Kidney (tissue), 14 donors: Measurements from ENCODE around the gene PPM1H. TPM values are rescaled to one million over a fixed set of nuclear protein-coding genes. Genes with fewer than 3 reads are reported as not detected.

Source experiments
- DNase-seq, 5 donors: peaks; one replicate each; pipeline ENCODE4 v3.0.0-alpha.2; 2013 to 2020
- FAIRE-seq: peaks from 2 replicates; lab custom pipeline; 2012; peaks lifted over from hg19 to GRCh38; lab: Jason Lieb, UNC
- H3K27ac ChIP-seq, 2 donors: one replicate each; pipeline ENCODE4 v1.7.0; 2013; ENCODE audit warnings: low read depth in 2 of 2, low read length in 2 of 2, inconsistent platforms in 1 of 2
- H3K27me3 ChIP-seq: one replicate; pipeline ENCODE4 v1.7.1; 2013; ENCODE audit warnings: low read length, inconsistent platforms; ENCODE audit not compliant: control insufficient read depth, insufficient read depth
- H3K36me3 ChIP-seq, 3 donors: one replicate each; pipeline versions ENCODE4 v1.7.0 to v1.7.1; 2013; ENCODE audit warnings: low read length in 3 of 3, control low read depth in 1 of 3, inconsistent platforms in 1 of 3; ENCODE audit not compliant: insufficient read depth in 3 of 3, control insufficient read depth in 2 of 3
- H3K4me1 ChIP-seq, 3 donors: one replicate each; pipeline versions ENCODE4 v1.7.0 to v1.7.1; 2013; ENCODE audit warnings: low read length in 3 of 3, inconsistent platforms in 1 of 3, low read depth in 1 of 3; ENCODE audit not compliant: control insufficient read depth in 2 of 3, insufficient read depth in 2 of 3
- H3K4me3 ChIP-seq, 3 donors: one replicate each; pipeline versions ENCODE4 v1.7.0 to v1.8.1; 2013; ENCODE audit warnings: low read length in 3 of 3, control low read depth in 1 of 3, inconsistent platforms in 1 of 3
- H3K9ac ChIP-seq, 3 donors: one replicate each; pipeline versions ENCODE4 v1.7.0 to v1.7.1; 2013; ENCODE audit warnings: low read length in 3 of 3, control low read depth in 1 of 3, inconsistent platforms in 1 of 3
- H3K9me3 ChIP-seq, 3 donors: one replicate each; pipeline versions ENCODE4 v1.7.0 to v1.7.1; 2013; ENCODE audit warnings: low read length in 3 of 3, control low read depth in 1 of 3, inconsistent platforms in 1 of 3; ENCODE audit not compliant: control insufficient read depth in 2 of 3, insufficient read depth in 1 of 3
- CTCF ChIP-seq: IDR thresholded peaks from 3 replicates; pipeline ENCODE4 v1.5.1; 2012; ENCODE audit warnings: mild to moderate bottlenecking, moderate library complexity, borderline replicate concordance; ENCODE audit not compliant: insufficient read depth; ENCODE audit errors: extremely low read depth
- intact Hi-C: fragments of 100-400 bp; cut with DNase I; formaldehyde crosslinking; loops from one replicate; pipeline ENCODE4 v1.11.1; 2022
- polyA plus RNA-seq: library from polyadenylated mRNA; stranded (reverse); fragments of 350-450 nt; fragmentation: Illumina TruSeq; extraction: RNeasy Lipid Tissue Mini Kit (QIAGEN cat#74804); gene quantifications from one replicate; pipeline ENCODE4 v1.2.3, GENCODE V29; 2014; ENCODE audit warnings: low read depth, low replicate concordance; ENCODE audit not compliant: insufficient read depth
- total RNA-seq: library from RNA; stranded (reverse); fragmentation: NEBNext Ultra II Directional; extraction: Animal tissue kit (Norgen Biotek cat#: 25700); gene quantifications from one replicate; pipeline ENCODE4 v1.2.1, GENCODE V29; 2021
- donor health status: control.
- donor health status: control.
- donor health status: control.
- donor health status: control.
- donor health status: control.
- donor health status: DM: yes; HTN: yes; CAD: no.
- donor health status: Normal renal cell carcinoma (clear cell type).

Gene PPM1H
- total and polyA plus RNA-seq, 2 donors from 2014 or later, result 8.7 to 25.0 TPM

- Histone ChIP-seq H3K36me3 (peaks cover 0 to 4% (median 0%) of the 10 kb centered on the region in 3 donors), H3K4me1 (peaks cover 11 to 12% (median 12%) of the 10 kb centered on the region in 3 donors), H3K27me3 (no peaks in the 10 kb centered on the region), H3K9ac (no peak overlapping the region), H3K27ac (peak overlapping the region in 1 of 2 donors; percentile 10), H3K9me3 (no peaks in the 10 kb centered on the region), H3K4me3 (no peak overlapping the region)
- no peak for TF ChIP-seq CTCF
- no peak for FAIRE-seq
- intact Hi-C loops, result no loop called here
- peak in 2 of 5 donors; percentile 39 to 82 for DNase-seq
Measured at GRCh38 chr12:62720661-62721330, 214.2 kb downstream of the PPM1H start.

GRCh38 chr12:62720025-62720424 lies 214.9 kb downstream of the PPM1H start:
- Histone ChIP-seq H3K27ac (no peak overlapping the region), H3K27me3 (no peaks in the 10 kb centered on the region), H3K4me3 (no peak overlapping the region), H3K36me3 (peaks cover 0 to 4% (median 0%) of the 10 kb centered on the region in 3 donors), H3K9me3 (no peaks in the 10 kb centered on the region), H3K4me1 (peaks cover 9 to 13% (median 12%) of the 10 kb centered on the region in 3 donors), H3K9ac (no peak overlapping the region)
- intact Hi-C loops, result no loop called here
- DNase-seq (no peak), FAIRE-seq (no peak)
- TF ChIP-seq CTCF, result no peak

GRCh38 chr12:62718762-62719426 lies 216.1 kb downstream of the PPM1H start:
- intact Hi-C loops, result no loop called here
- Histone ChIP-seq H3K27me3 (no peaks in the 10 kb centered on the region), H3K27ac (no peak overlapping the region), H3K4me1 (peaks cover 12 to 17% (median 13%) of the 10 kb centered on the region in 3 donors), H3K9ac (no peak overlapping the region), H3K4me3 (no peak overlapping the region), H3K9me3 (no peaks in the 10 kb centered on the region), H3K36me3 (peaks cover 0 to 4% (median 0%) of the 10 kb centered on the region in 3 donors)
- no peak for TF ChIP-seq CTCF
- FAIRE-seq (no peak), DNase-seq (no peak)
